Fibroblast of villous mesenchyme (primary cell): Measurements from ENCODE around the gene OR13C8. TPM values are rescaled to one million over a fixed set of nuclear protein-coding genes. Genes with fewer than 3 reads are reported as not detected.
"Not testable (repeated sequence)": the region's sequence is repeated elsewhere in the genome, so short reads cannot be mapped to it uniquely, and the experiment has no call there.

Experiments used
- DNase-seq: peaks from one replicate; pipeline ENCODE4 v3.0.0-alpha.2; 2010; ENCODE audit warnings: low read depth
- H3K4me3 ChIP-seq: 2 replicates; pipeline ENCODE4 v1.5.1; 2011; ENCODE audit warnings: low read depth, mild to moderate bottlenecking, low read length
- total RNA-seq: library from RNA; depleted of rRNA; stranded (reverse); fragments of >200 nt; gene quantifications from 2 replicates; pipeline ENCODE4 v1.2.3, GENCODE V29; 2012
- TF ChIP-seq, protein P1 (sequence below): IDR thresholded peaks from 2 replicates; pipeline ENCODE4 v1.5.1; 2012; ENCODE audit warnings: low read depth, mild to moderate bottlenecking, low read length; ENCODE audit not compliant: insufficient read depth

OR13C8 gene, protein sequence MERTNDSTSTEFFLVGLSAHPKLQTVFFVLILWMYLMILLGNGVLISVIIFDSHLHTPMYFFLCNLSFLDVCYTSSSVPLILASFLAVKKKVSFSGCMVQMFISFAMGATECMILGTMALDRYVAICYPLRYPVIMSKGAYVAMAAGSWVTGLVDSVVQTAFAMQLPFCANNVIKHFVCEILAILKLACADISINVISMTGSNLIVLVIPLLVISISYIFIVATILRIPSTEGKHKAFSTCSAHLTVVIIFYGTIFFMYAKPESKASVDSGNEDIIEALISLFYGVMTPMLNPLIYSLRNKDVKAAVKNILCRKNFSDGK
- total RNA-seq, result not detected in 2 replicates

DNA sequence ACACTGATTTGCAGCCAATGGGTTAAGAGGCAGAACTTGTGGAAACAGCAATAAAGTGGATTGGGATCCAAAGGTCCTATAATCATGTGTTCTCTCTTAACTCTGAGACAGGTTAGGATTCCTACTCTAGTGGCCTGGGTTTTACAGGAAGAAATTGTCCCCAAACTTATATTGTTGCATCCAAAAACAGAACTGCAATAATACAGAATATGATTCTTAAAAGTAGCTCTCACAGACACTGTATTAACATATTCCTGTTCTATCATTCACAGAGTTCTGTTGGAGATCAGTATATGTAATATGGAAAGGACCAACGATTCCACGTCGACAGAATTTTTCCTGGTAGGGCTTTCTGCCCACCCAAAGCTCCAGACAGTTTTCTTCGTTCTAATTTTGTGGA is at the start of gene OR13C8:
TSS of gene OR13C8 (plus strand) at position 301 of the 400 bp plus-strand sequence. CDS start at position 301, 0 bp downstream.
- DNase-seq, result no peak
- H3K4me3 ChIP-seq, result no peak within 1 kb of the TSS
- TF ChIP-seq, protein P1, sequence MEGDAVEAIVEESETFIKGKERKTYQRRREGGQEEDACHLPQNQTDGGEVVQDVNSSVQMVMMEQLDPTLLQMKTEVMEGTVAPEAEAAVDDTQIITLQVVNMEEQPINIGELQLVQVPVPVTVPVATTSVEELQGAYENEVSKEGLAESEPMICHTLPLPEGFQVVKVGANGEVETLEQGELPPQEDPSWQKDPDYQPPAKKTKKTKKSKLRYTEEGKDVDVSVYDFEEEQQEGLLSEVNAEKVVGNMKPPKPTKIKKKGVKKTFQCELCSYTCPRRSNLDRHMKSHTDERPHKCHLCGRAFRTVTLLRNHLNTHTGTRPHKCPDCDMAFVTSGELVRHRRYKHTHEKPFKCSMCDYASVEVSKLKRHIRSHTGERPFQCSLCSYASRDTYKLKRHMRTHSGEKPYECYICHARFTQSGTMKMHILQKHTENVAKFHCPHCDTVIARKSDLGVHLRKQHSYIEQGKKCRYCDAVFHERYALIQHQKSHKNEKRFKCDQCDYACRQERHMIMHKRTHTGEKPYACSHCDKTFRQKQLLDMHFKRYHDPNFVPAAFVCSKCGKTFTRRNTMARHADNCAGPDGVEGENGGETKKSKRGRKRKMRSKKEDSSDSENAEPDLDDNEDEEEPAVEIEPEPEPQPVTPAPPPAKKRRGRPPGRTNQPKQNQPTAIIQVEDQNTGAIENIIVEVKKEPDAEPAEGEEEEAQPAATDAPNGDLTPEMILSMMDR, result no peak

DNA sequence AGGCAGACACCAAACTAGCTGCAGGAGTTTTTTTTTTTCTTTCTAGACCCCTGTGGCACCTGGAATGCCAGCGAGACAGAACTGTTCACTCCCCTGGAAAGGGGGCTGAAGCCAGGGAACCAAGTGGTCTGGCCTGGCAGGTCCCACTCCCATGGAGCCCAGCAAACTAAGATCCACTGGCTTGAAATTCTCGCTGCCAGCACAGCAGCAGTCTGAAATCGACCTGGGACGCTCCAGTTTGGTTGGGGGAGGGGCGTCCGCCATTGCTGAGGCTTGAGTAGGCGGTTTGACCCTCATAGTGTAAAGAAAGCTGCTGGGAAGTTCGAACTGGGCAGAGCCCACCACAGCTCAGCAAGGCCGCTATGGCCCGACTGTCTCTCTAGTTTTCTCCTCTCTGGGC is 48.7 kb upstream of the OR13C8 start:
- not testable (repeated sequence) for DNase-seq, H3K4me3 ChIP-seq

DNA sequence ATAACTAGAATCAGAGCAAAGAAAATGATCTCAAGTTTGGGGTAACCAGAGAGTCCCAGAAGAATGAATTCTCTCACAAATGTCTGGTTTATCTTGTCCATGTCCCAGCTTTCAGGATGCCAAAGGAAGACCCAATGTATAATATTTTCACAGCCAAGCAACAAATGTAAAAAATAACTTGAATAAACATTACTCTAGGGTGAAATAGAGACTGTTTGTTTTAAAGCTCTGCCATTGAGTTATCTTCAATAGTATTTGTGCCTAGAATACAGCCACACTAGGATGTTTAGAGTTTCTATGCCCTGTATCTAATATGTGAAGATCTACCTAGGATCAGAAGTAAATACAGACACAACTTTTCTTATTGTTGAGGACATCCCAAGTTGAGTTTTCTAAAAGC is 41.9 kb upstream of the OR13C8 start, which contains the start of gene OR13C4:
TSS of gene OR13C4 (minus strand) at position 101 of the 400 bp plus-strand sequence. CDS start at position 101, 0 bp downstream.
- H3K4me3 ChIP-seq, result no peak within 1 kb of the TSS
- TF ChIP-seq, protein P1, result no peak
- DNase-seq, result no peak

DNA sequence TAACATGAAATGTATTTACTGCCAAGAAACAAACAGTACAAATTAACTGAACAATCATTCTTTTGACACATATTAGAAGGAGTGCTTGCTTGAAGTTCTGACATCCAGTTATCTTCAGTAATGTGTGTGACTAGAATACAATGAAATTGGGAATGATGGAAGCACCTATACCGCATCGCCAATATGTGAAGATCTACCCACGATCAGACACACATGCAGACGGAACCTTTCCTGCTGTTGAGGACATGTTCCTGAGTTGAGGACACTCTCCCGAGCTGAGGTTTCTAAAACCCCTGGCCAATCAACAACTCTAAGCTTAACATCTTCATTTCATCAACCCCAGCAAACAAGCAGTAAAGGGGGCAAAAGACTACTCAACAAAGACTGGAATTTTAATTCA is 32.2 kb upstream of the OR13C8 start, which contains the start of gene OR13C3:
TSS of gene OR13C3 (minus strand) at position 101 of the 400 bp plus-strand sequence. CDS start 133 bp downstream, outside the sequence.
- no peak within 1 kb of the TSS for H3K4me3 ChIP-seq
- TF ChIP-seq, protein P1, result no peak

DNA sequence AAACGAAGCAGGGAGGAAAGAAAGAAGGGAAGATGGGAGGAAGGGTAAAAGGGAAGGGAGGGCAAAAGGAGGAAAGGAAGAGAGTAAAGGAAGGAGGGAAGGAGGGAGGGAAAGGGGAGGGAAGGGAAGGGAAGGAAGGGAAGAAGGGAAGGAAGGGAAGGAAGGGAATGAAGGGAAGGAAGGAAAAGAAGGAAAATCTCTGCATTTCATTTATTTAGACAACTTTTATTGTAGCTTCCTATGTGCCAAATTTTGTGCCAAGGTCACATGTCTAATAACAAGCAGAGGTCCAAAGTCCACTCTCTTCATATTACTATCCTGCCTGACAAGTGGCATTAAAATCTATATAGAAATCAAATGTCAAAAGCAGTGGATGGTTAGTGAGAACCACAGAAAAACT is 29.7 kb upstream of the OR13C8 start:
- TF ChIP-seq, protein P1, result no peak
- H3K4me3 ChIP-seq, result no peak overlapping the region
- DNase-seq, result no peak

More for the DNA sequence above, 32.2 kb upstream of the OR13C8 start, which contains the start of gene OR13C3:
- DNase-seq, result no peak

DNA sequence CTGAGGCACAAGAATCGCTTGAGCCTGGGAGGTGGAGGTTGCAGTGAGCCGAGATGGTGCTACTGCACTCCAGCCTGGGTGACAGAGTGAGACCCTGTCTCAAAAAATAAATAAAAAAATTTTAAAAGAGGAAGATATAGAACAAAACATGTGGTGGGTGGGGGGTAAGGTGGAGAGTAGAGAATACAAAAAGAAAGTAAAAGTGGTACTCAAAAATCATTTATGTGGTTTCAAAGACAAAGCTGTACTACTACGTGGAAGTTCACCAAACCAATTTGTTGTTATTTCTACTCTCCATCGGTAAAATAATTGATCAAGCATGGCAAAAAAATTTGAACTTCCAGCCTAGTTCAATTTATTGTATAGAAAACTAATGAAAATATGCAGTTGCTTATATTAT is 24.3 kb upstream of the OR13C8 start:
- TF ChIP-seq, protein P1, result no peak
- no peak for DNase-seq
- H3K4me3 ChIP-seq, result no peak overlapping the region

DNA sequence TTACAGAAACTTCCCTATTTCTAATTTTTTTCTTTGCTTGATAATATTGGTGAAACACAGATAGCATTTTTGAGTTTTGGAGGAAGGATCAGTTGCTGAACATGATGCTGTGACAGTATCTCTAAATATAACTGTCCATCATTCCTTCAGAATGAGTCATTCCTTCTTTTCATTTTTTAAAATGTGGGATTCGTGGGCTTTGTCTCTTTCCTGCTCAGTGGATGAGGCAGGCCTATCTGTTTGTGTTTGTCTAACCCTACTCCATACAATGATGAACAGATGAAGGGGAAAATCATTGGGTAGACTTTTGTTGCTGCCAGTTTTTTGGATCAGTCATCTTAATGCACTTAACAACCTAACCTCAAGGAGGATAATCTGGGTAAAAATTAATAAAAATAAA is 15.7 kb upstream of the OR13C8 start:
- TF ChIP-seq, protein P1, result no peak
- DNase-seq, result no peak

More for the DNA sequence above, 15.7 kb upstream of the OR13C8 start:
- no peak overlapping the region for H3K4me3 ChIP-seq
